Activated CD4-positive, alpha-beta T cell treated with anti-CD3 and anti-CD28 coated beads for 36 hours (primary cell): Measurements from ENCODE around the gene JHY. TPM values are rescaled to one million over a fixed set of nuclear protein-coding genes. Genes with fewer than 3 reads are reported as not detected.
"Not testable (repeated sequence)": the region's sequence is repeated elsewhere in the genome, so short reads cannot be mapped to it uniquely, and the experiment has no call there.

Experiments
- ATAC-seq: fragments of 200-7000 bp; cut with Tn5 transposase; one replicate; pipeline ENCODE4 v1.10.0; 2021; ENCODE audit warnings: mild to moderate bottlenecking, moderate library complexity
- CTCF ChIA-PET: fragments of 350-600 bp; sonication (Branson Sonifier 250); formaldehyde crosslinking; loops from one replicate; lab custom pipeline; 2021; ENCODE audit warnings: antibody characterized with exemption; lab: Charles Lee
- POLR2A ChIA-PET: fragments of 350-600 bp; sonication (Branson Sonifier 250); formaldehyde crosslinking; loops from one replicate; lab custom pipeline; 2021; ENCODE audit warnings: antibody characterized with exemption, inconsistent platforms; lab: Charles Lee
- DNase-seq: peaks from one replicate; pipeline ENCODE4 v3.0.0-alpha.2; 2020
- H3K27ac Mint-ChIP-seq: one replicate; pipeline ENCODE4 v1.8.0; 2021; ENCODE audit warnings: mixed read lengths
- H3K27me3 Mint-ChIP-seq: one replicate; pipeline ENCODE4 v1.8.0; 2021; ENCODE audit warnings: mixed read lengths
- H3K36me3 Mint-ChIP-seq: one replicate; pipeline ENCODE4 v1.8.0; 2021; ENCODE audit warnings: low read depth, mixed read lengths
- H3K4me1 Mint-ChIP-seq: one replicate; pipeline ENCODE4 v1.8.0; 2021; ENCODE audit warnings: mixed read lengths
- H3K4me3 Mint-ChIP-seq: one replicate; pipeline ENCODE4 v1.8.0; 2021; ENCODE audit warnings: mild to moderate bottlenecking, moderate library complexity, mixed read lengths
- H3K9me3 Mint-ChIP-seq: one replicate; pipeline ENCODE4 v1.8.0; 2021; ENCODE audit warnings: low read depth, mixed read lengths
- intact Hi-C, 2 experiments: fragments of 100-400 bp; cut with DNase I in 1 of 2; cut with micrococcal nuclease in 1 of 2; formaldehyde crosslinking; loops; one replicate each; pipeline versions ENCODE4 v1.14.2 to v1.15.1; 2022 to 2024; cut with DNase I, micrococcal nuclease
- total RNA-seq, 2 experiments: library from RNA; stranded (reverse); gene quantifications; one replicate each; pipeline ENCODE4 v1.2.3, GENCODE V29; 2021

JHY gene
- total RNA-seq, 2 experiments from 2014 or later = 2.4 to 3.2 TPM

- DNase-seq = peak; percentile 68
- Mint-ChIP-seq H3K4me3 (peak overlapping the region; percentile 37), H3K27ac (peak overlapping the region; percentile 83), H3K4me1 (peaks cover 47% of the 10 kb centered on the region), H3K9me3 (no peaks in the 10 kb centered on the region), H3K27me3 (no peaks in the 10 kb centered on the region), H3K36me3 (no peaks in the 10 kb centered on the region)
- ATAC-seq = peak; percentile 59
- intact Hi-C loops = loop anchor here (5.0 kb wide), 2 partner anchors 40 to 225 kb away; no protein-coding TSS in a partner anchor
- ChIA-PET POLR2A (interaction anchor here (0.6 to 1.2 kb wide), 2 partner anchors 210 to 614 kb away, joined by 3 to 5 read pairs; partner anchors contain the start of gene HSPA8), CTCF (interaction anchor here (0.6 to 8.8 kb wide), 41 partner anchors 8 to 954 kb away, joined by 3 to 119 read pairs (median 5); partner anchors contain the start of gene CRTAM)
Observed at GRCh38 chr11:122852074-122852795, 30.3 kb upstream of the JHY start.

GRCh38 chr11:122852796-122853160 is 29.8 kb upstream of the JHY start:
- peaks cover 46% of the 10 kb centered on the region for H3K4me1 Mint-ChIP-seq
- no peaks in the 10 kb centered on the region for H3K36me3 Mint-ChIP-seq
- DNase-seq (no peak), ATAC-seq (no peak)
- ChIA-PET POLR2A (interaction anchor here (0.6 to 1.2 kb wide), 2 partner anchors 131 to 209 kb away, joined by 3 to 5 read pairs; partner anchors contain the start of gene HSPA8), CTCF (interaction anchor here (0.6 to 8.8 kb wide), 44 partner anchors 8 to 955 kb away, joined by 3 to 119 read pairs (median 6); partner anchors contain the start of gene CRTAM)
- intact Hi-C loops = loop anchor here (5.0 kb wide), 2 partner anchors 40 to 225 kb away; no protein-coding TSS in a partner anchor
- no peaks in the 10 kb centered on the region for H3K27me3 Mint-ChIP-seq
- no peak overlapping the region for H3K4me3 Mint-ChIP-seq
- H3K9me3 Mint-ChIP-seq = no peaks in the 10 kb centered on the region
- peak overlapping the region; percentile 83 for H3K27ac Mint-ChIP-seq

GRCh38 chr11:122853261-122853660 is 29.3 kb upstream of the JHY start:
- DNase-seq (no peak), ATAC-seq (no peak)
- intact Hi-C loops = loop anchor here (5.0 kb wide), 2 partner anchors 41 to 226 kb away; no protein-coding TSS in a partner anchor
- Mint-ChIP-seq H3K4me1 (peaks cover 46% of the 10 kb centered on the region), H3K27ac (no peak overlapping the region), H3K27me3 (no peaks in the 10 kb centered on the region), H3K36me3 (no peaks in the 10 kb centered on the region), H3K4me3 (no peak overlapping the region), H3K9me3 (no peaks in the 10 kb centered on the region)
- POLR2A ChIA-PET = interaction anchor here (0.6 to 1.2 kb wide), 2 partner anchors 131 to 209 kb away, joined by 3 to 5 read pairs; partner anchors contain the start of gene HSPA8
- CTCF ChIA-PET = interaction anchor here (0.7 to 8.8 kb wide), 51 partner anchors 9 to 278 kb away, joined by 3 to 119 read pairs (median 6); partner anchors contain the start of genes CRTAM and UBASH3B

- POLR2A ChIA-PET = no interaction called here
- intact Hi-C loops = loop anchor here (1.0 to 5.0 kb wide), 5 partner anchors 40 to 227 kb away; no protein-coding TSS in a partner anchor
- DNase-seq (peak; percentile 54), ATAC-seq (no peak)
- Mint-ChIP-seq H3K9me3 (no peaks in the 10 kb centered on the region), H3K36me3 (no peaks in the 10 kb centered on the region), H3K27me3 (no peaks in the 10 kb centered on the region), H3K4me3 (no peak overlapping the region), H3K27ac (no peak overlapping the region), H3K4me1 (peaks cover 46% of the 10 kb centered on the region)
- CTCF ChIA-PET = interaction anchor here (0.6 to 8.8 kb wide), 49 partner anchors 10 to 1458 kb away, joined by 3 to 119 read pairs (median 5); partner anchors contain the start of genes CRTAM and UBASH3B
Observed at GRCh38 chr11:122853971-122854446, 28.6 kb upstream of the JHY start.

DNA sequence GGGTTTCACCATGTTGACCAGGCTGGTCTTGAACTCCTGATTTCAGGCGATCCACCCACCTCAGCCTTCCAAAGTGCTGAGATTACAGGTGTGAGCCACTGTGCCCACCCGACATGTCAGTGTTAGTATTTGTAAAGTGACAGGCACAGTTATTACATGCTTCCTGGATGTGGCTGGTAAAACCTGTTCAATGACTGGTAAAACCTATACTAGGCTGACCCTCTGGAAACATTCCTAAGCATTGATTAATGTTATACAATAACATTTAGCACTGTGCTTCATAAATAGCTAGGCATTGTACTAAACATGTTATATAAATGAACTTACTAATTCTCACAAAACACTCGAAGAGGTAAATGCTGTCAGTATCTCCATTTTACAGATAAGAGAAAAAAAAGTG is 20.9 kb upstream of the JHY start:
- Mint-ChIP-seq H3K4me1 (peaks cover 3% of the 10 kb centered on the region), H3K4me3 (no peak overlapping the region), H3K9me3 (no peaks in the 10 kb centered on the region), H3K36me3 (no peaks in the 10 kb centered on the region), H3K27me3 (peaks cover 5% of the 10 kb centered on the region), H3K27ac (no peak overlapping the region)
- ChIA-PET POLR2A (no interaction called here), CTCF (interaction anchor here (2.0 to 12.6 kb wide), 4 partner anchors 14 to 282 kb away, joined by 6 to 185 read pairs (median 36); no protein-coding TSS in a partner anchor)
- ATAC-seq = no peak
- DNase-seq = no peak
- intact Hi-C loops = loop anchor here in 1 of 2 experiments (5.0 kb wide), 1 partner anchor 386 kb away; no protein-coding TSS in a partner anchor

- intact Hi-C loops = loop anchor here in 1 of 2 experiments (5.0 kb wide), 1 partner anchor 385 kb away; no protein-coding TSS in a partner anchor
- H3K27me3 Mint-ChIP-seq = peaks cover 5% of the 10 kb centered on the region
Observed at GRCh38 chr11:122862091-122862490, 20.5 kb upstream of the JHY start.

DNA sequence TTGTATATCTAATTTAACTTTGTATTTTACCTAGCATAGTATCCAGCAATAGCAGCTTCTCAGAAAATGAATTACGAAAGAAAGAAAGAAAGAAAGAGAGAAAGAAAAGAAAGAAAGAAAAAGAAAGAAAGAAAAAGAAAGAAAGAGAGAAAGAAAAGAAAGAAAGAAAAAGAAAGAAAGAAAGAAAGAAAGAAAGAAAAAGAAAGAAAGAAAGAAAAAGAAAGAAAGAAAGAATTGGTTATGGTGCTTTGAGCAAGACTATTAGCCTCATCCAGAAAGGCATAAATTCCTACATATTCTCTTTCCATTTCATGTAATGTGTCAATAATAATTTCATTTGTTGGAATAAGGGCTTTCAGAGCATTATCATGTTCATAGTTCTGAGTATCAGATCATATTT is 19.4 kb upstream of the JHY start:
- not testable (repeated sequence) for H3K27ac Mint-ChIP-seq, ATAC-seq, H3K9me3 Mint-ChIP-seq, H3K4me1 Mint-ChIP-seq, DNase-seq, H3K27me3 Mint-ChIP-seq, H3K4me3 Mint-ChIP-seq, H3K36me3 Mint-ChIP-seq
- POLR2A ChIA-PET = interaction anchor here (0.8 kb wide), 1 partner anchor 192 kb away, joined by 3 read pairs; no protein-coding TSS in a partner anchor
- CTCF ChIA-PET = interaction anchor here (0.6 to 12.6 kb wide), 26 partner anchors 9 to 497 kb away, joined by 3 to 185 read pairs (median 5); no protein-coding TSS in a partner anchor
- intact Hi-C loops = loop anchor here (1.0 to 5.0 kb wide), 3 partner anchors 160 to 384 kb away; no protein-coding TSS in a partner anchor

More at GRCh38 chr11:122862091-122862490, 20.5 kb upstream of the JHY start:
- H3K4me3 Mint-ChIP-seq = no peak overlapping the region
- ChIA-PET CTCF (interaction anchor here (1.9 to 12.6 kb wide), 8 partner anchors 8 to 282 kb away, joined by 6 to 185 read pairs (median 21); no protein-coding TSS in a partner anchor), POLR2A (interaction anchor here (0.6 kb wide), 1 partner anchor 159 kb away, joined by 4 read pairs; no protein-coding TSS in a partner anchor)
- no peak overlapping the region for H3K27ac Mint-ChIP-seq
- no peaks in the 10 kb centered on the region for H3K9me3 Mint-ChIP-seq
- no peaks in the 10 kb centered on the region for H3K36me3 Mint-ChIP-seq
- no peaks in the 10 kb centered on the region for H3K4me1 Mint-ChIP-seq
- no peak for ATAC-seq
- no peak for DNase-seq

- DNase-seq = peak; percentile 71
- POLR2A ChIA-PET = interaction anchor here (0.6 to 0.8 kb wide), 2 partner anchors 191 to 193 kb away, joined by 3 read pairs; no protein-coding TSS in a partner anchor
Observed at GRCh38 chr11:122863704-122864326, 18.7 kb upstream of the JHY start.

GRCh38 chr11:122864386-122865115 is 18.0 kb upstream of the JHY start:
- no peaks in the 10 kb centered on the region for H3K36me3 Mint-ChIP-seq
- H3K27ac Mint-ChIP-seq = no peak overlapping the region

More at GRCh38 chr11:122863704-122864326, 18.7 kb upstream of the JHY start:
- Mint-ChIP-seq H3K27me3 (peaks cover 5% of the 10 kb centered on the region), H3K9me3 (no peaks in the 10 kb centered on the region), H3K27ac (no peak overlapping the region), H3K36me3 (no peaks in the 10 kb centered on the region), H3K4me3 (no peak overlapping the region), H3K4me1 (no peaks in the 10 kb centered on the region)
- CTCF ChIA-PET = interaction anchor here (0.6 to 12.6 kb wide), 40 partner anchors 9 to 850 kb away, joined by 3 to 185 read pairs (median 4); partner anchors contain the start of gene CRTAM
- ATAC-seq = no peak
- intact Hi-C loops = loop anchor here (1.0 to 5.0 kb wide), 3 partner anchors 159 to 383 kb away; no protein-coding TSS in a partner anchor

More at GRCh38 chr11:122864386-122865115, 18.0 kb upstream of the JHY start:
- POLR2A ChIA-PET = interaction anchor here (0.6 kb wide), 1 partner anchor 193 kb away, joined by 3 read pairs; no protein-coding TSS in a partner anchor
- ATAC-seq (no peak), DNase-seq (no peak)
- Mint-ChIP-seq H3K4me3 (no peak overlapping the region), H3K27me3 (peaks cover 5% of the 10 kb centered on the region), H3K9me3 (no peaks in the 10 kb centered on the region), H3K4me1 (peaks cover 2% of the 10 kb centered on the region)
- intact Hi-C loops = loop anchor here in 1 of 2 experiments (5.0 kb wide), 1 partner anchor 383 kb away; no protein-coding TSS in a partner anchor
- CTCF ChIA-PET = interaction anchor here (0.6 to 12.6 kb wide), 34 partner anchors 8 to 849 kb away, joined by 3 to 185 read pairs (median 4); partner anchors contain the start of gene CRTAM
